SJCRH30 (cell line): ENCODE data around the gene FAM180A. TPM values are rescaled to one million over a fixed set of nuclear protein-coding genes. Genes with fewer than 3 reads are reported as not detected.

Source experiments
- DNase-seq, 2 experiments: peaks; one replicate each; pipeline ENCODE4 v3.0.0-alpha.2; 2015 to 2020
- H3K27ac ChIP-seq: fragments of 250-450 bp; sonication (Bioruptor Pico); 2 replicates; pipeline ENCODE4 v1.5.1; 2020; ENCODE audit warnings: mild to moderate bottlenecking, moderate library complexity
- H3K27me3 ChIP-seq: fragments of 250-450 bp; sonication (Bioruptor Pico); 2 replicates; pipeline ENCODE4 v1.5.1; 2020; ENCODE audit warnings: mild to moderate bottlenecking, moderate library complexity
- H3K36me3 ChIP-seq: fragments of 250-450 bp; sonication (Bioruptor Pico); 2 replicates; pipeline ENCODE4 v1.5.1; 2020; ENCODE audit warnings: mild to moderate bottlenecking, moderate library complexity
- H3K4me1 ChIP-seq: fragments of 250-450 bp; sonication (Bioruptor Pico); 2 replicates; pipeline ENCODE4 v1.5.1; 2020; ENCODE audit warnings: mild to moderate bottlenecking, moderate library complexity
- H3K4me3 ChIP-seq: fragments of 250-450 bp; sonication (Bioruptor Pico); 2 replicates; pipeline ENCODE4 v1.5.1; 2020; ENCODE audit warnings: mild to moderate bottlenecking, moderate library complexity
- H3K9me3 ChIP-seq: fragments of 250-450 bp; sonication (Bioruptor Pico); replicated peaks from 2 replicates; pipeline ENCODE4 v1.5.1; 2020; ENCODE audit warnings: mild to moderate bottlenecking, moderate library complexity
- total RNA-seq: library from RNA; depleted of rRNA; stranded (reverse); fragments of >200 nt; shearing (Covaris generic); gene quantifications from 2 replicates; pipeline ENCODE4 v1.2.3, GENCODE V29; 2014

The FAM180A gene
- total RNA-seq, 1 experiment from 2014 or later, result 0.12 TPM

DNA sequence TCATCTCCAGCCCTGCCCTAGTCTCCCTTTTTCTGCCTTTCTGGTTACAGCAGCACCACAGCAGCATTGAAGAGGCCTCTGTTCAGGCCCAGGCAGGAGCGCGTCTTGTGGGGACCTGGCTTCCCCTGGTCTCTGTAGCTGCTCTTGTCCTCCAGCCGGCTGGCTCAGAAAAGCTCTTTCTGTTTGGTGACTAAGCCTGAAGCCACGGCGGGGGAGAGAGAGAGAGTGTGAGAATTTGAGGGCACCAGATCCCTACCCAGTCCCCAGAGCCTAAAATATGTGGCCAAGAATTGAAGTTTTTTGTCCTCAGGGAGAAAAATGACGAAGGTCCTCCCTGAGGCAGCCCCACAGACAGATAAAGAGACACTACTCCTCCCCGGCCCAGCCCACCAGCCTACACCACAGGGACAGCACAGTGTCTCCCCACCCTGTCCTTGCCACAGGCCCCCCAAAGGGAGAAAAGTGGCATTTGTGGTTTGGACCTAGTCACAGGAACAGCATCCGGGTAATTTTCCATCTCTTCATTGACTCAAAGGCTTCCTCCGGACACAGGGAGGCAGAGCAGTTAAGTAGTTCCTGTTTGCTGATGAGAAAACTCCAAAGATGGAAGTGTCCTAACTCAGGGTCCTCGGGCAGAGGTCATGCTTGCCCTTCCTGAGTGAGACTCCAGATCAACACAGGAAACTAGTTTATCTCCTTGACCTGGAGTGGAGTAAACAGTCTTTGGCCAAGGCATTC, 13.3 kb upstream of the FAM180A start:
- H3K36me3 ChIP-seq, result no peaks in the 10 kb centered on the region
- H3K27ac ChIP-seq, result no peak overlapping the region
- peaks cover 5% of the 10 kb centered on the region; the same call in 1 of the 2 replicates for H3K4me1 ChIP-seq
- peaks cover 6% of the 10 kb centered on the region for H3K9me3 ChIP-seq
- H3K4me3 ChIP-seq, result no peak overlapping the region
- H3K27me3 ChIP-seq, result no peaks in the 10 kb centered on the region
- peak in 1 of 2 experiments; percentile 28 for DNase-seq

- peaks cover 6% of the 10 kb centered on the region for H3K9me3 ChIP-seq
- DNase-seq, result no peak
- no peak overlapping the region for H3K4me3 ChIP-seq
- H3K36me3 ChIP-seq, result no peaks in the 10 kb centered on the region
- no peak overlapping the region for H3K27ac ChIP-seq
- H3K27me3 ChIP-seq, result no peaks in the 10 kb centered on the region
- peaks cover 5% of the 10 kb centered on the region; the same call in 1 of the 2 replicates for H3K4me1 ChIP-seq
Measured at GRCh38 chr7:135759532-135759931, 10.9 kb upstream of the FAM180A start.

DNA sequence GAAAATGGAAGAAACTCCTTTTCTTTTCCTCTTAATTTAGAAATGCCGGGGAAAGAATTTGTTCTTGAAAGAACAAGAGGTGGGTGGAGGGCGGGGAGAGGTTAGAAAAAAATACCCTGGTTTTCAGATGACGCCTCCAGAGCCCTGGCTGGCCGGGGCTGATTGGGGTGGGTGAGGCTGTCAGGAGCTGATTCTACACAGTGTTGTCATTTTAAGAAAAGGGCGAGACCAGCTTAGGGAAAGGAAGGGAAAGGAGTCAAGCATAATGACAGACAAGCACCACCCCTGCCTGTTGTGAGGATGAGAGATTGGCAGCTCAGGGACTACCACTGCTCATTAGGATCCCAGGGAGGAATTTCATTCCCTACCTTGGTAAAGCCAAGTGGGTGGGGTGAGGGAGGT, 9.9 kb upstream of the FAM180A start:
- DNase-seq, result peak in 1 of 2 experiments; percentile 20
- peaks cover 6% of the 10 kb centered on the region for H3K9me3 ChIP-seq
- peak overlapping the region; percentile 45 for H3K4me3 ChIP-seq
- H3K36me3 ChIP-seq, result no peaks in the 10 kb centered on the region
- H3K4me1 ChIP-seq, result peaks cover 5% of the 10 kb centered on the region; the same call in 1 of the 2 replicates
- no peaks in the 10 kb centered on the region for H3K27me3 ChIP-seq
- H3K27ac ChIP-seq, result no peak overlapping the region

GRCh38 chr7:135757719-135758411, 9.3 kb upstream of the FAM180A start:
- H3K27ac ChIP-seq, result no peak overlapping the region
- DNase-seq, result peak; percentile 31 to 42
- peaks cover 5% of the 10 kb centered on the region; the same call in 1 of the 2 replicates for H3K4me1 ChIP-seq
- peaks cover 6% of the 10 kb centered on the region for H3K9me3 ChIP-seq
- peak overlapping the region; percentile 45 for H3K4me3 ChIP-seq
- H3K36me3 ChIP-seq, result no peaks in the 10 kb centered on the region
- no peaks in the 10 kb centered on the region for H3K27me3 ChIP-seq

DNA sequence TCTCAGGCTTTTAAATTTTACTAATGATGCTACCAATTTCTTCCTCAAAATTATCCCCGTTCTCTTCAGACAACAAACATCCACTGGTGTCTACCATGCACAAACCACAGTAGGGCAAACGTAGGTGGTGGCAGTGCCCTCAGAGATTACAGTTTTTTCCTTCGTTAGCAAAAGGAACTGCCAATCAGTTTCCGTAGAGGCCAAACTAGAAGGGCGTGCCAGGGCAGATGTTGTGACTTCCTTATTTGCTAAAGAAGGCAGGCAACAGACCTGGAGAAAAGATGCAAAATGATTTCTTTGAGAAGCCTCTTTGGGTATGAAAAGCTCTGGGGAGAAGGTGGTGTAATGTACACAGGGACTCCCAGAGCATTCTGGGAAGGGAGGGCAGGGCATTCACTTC, 7.6 kb upstream of the FAM180A start:
- Histone ChIP-seq H3K4me3 (no peak overlapping the region), H3K4me1 (peaks cover 5% of the 10 kb centered on the region; the same call in 1 of the 2 replicates), H3K27me3 (no peaks in the 10 kb centered on the region; the same call in 1 of the 2 replicates)

GRCh38 chr7:135755351-135755753, 6.7 kb upstream of the FAM180A start:
- Histone ChIP-seq H3K4me3 (no peak overlapping the region), H3K27me3 (no peaks in the 10 kb centered on the region; the same call in 1 of the 2 replicates), H3K36me3 (no peaks in the 10 kb centered on the region), H3K27ac (no peak overlapping the region), H3K4me1 (peaks cover 5% of the 10 kb centered on the region; the same call in 1 of the 2 replicates), H3K9me3 (peaks cover 6% of the 10 kb centered on the region)
- no peak for DNase-seq

More for the DNA sequence above, 7.6 kb upstream of the FAM180A start:
- Histone ChIP-seq H3K27ac (no peak overlapping the region), H3K36me3 (no peaks in the 10 kb centered on the region), H3K9me3 (peaks cover 6% of the 10 kb centered on the region)
- no peak for DNase-seq

DNA sequence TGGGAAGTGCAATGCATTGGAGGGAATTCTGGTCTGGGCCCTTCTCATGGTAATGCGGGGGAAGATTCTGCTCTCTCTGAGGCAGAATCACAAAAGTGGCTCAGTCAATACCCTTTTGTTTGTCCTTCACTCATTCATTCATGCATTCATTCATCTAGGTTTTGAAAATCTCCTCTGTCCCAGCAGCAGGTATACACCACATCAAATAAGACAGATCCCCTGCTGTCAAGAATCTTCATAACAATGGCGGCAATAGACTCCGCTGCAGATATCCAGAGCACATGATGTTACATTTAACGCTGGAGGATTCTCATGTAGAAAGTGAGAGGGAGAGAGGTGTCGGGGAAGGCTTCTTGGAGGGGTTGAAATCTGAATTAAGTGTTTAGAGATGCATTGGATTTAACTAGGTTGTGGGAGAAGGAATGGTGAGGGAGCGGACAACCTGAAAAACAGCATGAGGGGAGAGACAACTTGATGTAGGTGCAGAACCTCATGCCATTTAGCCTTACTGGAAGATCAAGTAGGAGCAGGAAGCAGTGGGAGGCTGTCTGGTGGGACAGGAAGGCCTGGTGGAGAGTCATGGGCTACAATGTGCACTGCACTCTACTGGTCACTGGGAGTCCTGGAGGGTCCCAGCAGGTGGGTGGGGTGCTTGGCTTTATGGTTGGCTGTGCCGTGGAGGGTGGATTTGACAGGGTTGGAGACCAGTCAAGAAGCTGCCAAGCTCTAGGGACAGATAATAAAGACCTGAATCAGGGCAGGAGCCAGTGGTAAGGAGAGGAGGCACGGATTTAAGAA, 5.2 kb upstream of the FAM180A start:
- Histone ChIP-seq H3K27ac (no peak overlapping the region), H3K4me3 (no peak overlapping the region)
- no peak for DNase-seq

GRCh38 chr7:135747366-135747765, 1.2 kb downstream of the FAM180A start:
- DNase-seq, result no peak
- Histone ChIP-seq H3K4me1 (no peaks in the 10 kb centered on the region), H3K36me3 (no peaks in the 10 kb centered on the region), H3K9me3 (no peaks in the 10 kb centered on the region), H3K27me3 (peaks cover 4% of the 10 kb centered on the region; the same call in 1 of the 2 replicates), H3K4me3 (no peak overlapping the region), H3K27ac (no peak overlapping the region)

More for the DNA sequence above, 5.2 kb upstream of the FAM180A start:
- no peaks in the 10 kb centered on the region for H3K36me3 ChIP-seq
- H3K4me1 ChIP-seq, result peaks cover 5% of the 10 kb centered on the region; the same call in 1 of the 2 replicates
- H3K9me3 ChIP-seq, result peaks cover 6% of the 10 kb centered on the region
- H3K27me3 ChIP-seq, result peaks cover 4% of the 10 kb centered on the region; the same call in 1 of the 2 replicates

DNA sequence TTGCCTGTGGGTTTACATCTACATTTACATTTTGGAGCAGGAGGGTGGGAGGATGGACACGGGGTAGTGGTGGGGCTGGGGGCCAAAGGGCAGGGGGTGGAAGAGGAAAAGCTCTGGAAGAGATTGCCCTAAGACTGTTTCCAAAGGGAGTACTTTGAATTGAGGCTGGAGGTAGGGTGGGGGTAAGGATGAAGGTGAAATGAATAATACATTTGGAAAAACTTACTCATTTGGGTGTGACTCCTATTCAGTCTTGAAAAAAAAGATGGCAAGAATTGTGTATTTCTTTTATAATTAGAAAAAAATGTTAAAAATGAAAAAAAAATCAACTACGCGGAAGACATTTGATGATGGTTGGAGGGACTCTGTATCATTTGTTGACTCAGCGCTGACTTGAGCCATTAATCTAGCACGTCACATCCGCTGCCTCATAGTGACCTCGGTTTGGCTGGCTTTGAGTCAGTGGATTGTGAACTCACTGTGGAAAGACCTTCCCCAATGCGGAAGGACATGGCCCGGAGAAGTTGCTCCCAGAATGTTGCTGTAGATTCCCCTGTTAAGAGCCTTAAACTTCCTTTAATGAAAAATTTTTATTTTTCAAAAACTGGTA, 2.8 kb downstream of the FAM180A start:
- DNase-seq, result no peak
- Histone ChIP-seq H3K27me3 (peaks cover 4% of the 10 kb centered on the region; the same call in 1 of the 2 replicates), H3K4me3 (no peak overlapping the region), H3K9me3 (no peaks in the 10 kb centered on the region), H3K4me1 (no peaks in the 10 kb centered on the region), H3K36me3 (no peaks in the 10 kb centered on the region), H3K27ac (no peak overlapping the region)

- Histone ChIP-seq H3K4me3 (no peak overlapping the region), H3K36me3 (no peaks in the 10 kb centered on the region), H3K9me3 (no peaks in the 10 kb centered on the region), H3K4me1 (no peaks in the 10 kb centered on the region), H3K27ac (no peak overlapping the region), H3K27me3 (0 out of 2 replicates have a peak, but pooled peaks cover 2% of the 10 kb centered on the region)
- DNase-seq, result no peak
Measured at GRCh38 chr7:135744938-135745702, 3.5 kb downstream of the FAM180A start.

DNA sequence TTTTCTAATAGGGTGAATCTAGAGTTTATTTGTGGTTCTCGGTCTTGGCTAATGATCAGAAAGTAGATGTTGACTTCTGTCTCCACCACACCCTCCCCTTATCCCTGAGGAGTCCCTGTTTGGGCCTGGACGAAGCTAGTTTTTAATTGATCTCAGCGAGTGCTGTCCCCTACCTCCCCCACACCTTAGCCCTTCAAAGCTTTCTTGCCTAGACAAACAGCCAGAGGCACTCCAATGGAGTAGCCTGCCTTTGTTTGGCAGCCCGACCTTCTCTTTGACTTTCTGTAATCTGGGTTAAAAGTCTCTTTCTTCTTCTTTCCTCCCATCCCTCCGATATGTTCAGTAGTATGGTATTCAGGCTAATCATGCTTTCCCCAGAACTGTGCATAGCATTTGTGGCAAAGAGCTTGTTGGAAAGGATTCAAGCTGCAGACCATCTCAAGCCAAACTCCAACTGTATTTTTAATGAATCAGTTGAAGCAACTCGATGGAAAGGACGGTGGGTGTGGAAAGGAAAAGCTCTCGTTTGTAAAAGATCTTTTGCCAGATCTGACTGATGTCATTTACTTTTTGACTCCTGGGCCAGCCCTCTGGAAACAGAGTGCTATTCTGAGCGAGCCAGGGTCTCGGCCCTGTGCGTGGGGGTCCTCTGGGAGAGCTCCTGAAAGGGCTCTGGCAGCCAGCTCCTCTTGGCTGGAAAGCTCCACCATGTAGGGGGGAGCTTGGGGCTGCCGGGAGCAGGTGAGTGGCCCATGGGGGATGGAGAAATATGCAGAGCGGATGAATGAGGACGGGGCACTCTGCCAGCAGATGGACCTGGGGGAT, 4.5 kb downstream of the FAM180A start:
- H3K27me3 ChIP-seq, result no peaks in the 10 kb centered on the region
- H3K4me3 ChIP-seq, result no peak overlapping the region
- no peak overlapping the region for H3K27ac ChIP-seq
- no peak for DNase-seq
- no peaks in the 10 kb centered on the region for H3K9me3 ChIP-seq
- no peaks in the 10 kb centered on the region for H3K4me1 ChIP-seq
- no peaks in the 10 kb centered on the region for H3K36me3 ChIP-seq

DNA sequence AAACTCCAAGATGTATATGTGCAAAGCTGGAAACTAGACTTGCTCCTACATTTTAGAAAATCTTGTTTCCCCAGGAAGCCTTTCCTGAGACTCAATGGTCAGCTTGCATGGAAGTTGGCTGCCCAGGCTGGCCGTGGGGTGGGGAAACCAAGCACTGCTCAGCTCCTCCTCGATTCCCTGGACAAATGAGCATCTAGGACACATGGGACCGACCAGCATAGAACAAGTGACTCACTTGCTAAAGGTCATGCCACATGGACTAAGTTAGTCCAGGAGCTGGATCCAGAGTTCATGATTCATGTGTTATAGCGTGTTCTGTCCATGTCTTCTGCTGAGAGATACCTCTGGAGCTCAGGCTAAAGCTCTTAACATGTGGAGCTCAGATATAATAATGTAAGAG, 6.2 kb downstream of the FAM180A start:
- H3K9me3 ChIP-seq, result no peaks in the 10 kb centered on the region
- no peaks in the 10 kb centered on the region for H3K36me3 ChIP-seq
- H3K27me3 ChIP-seq, result no peaks in the 10 kb centered on the region; the same call in 1 of the 2 replicates
- H3K4me1 ChIP-seq, result no peaks in the 10 kb centered on the region
- DNase-seq, result no peak
- H3K4me3 ChIP-seq, result no peak overlapping the region
- H3K27ac ChIP-seq, result no peak overlapping the region

GRCh38 chr7:135741905-135742304, 6.7 kb downstream of the FAM180A start:
- H3K4me1 ChIP-seq, result no peaks in the 10 kb centered on the region
- no peaks in the 10 kb centered on the region for H3K36me3 ChIP-seq
- H3K9me3 ChIP-seq, result no peaks in the 10 kb centered on the region
- H3K27ac ChIP-seq, result no peak overlapping the region
- no peak for DNase-seq
- no peaks in the 10 kb centered on the region; the same call in 1 of the 2 replicates for H3K27me3 ChIP-seq
- H3K4me3 ChIP-seq, result no peak overlapping the region
